DMS114 treated with DMSO at 0.1 percent for 48 hours (cell line): ENCODE results near the gene TNFRSF13B.
"Not testable (repeated sequence)": the region's sequence is repeated elsewhere in the genome, so short reads cannot be mapped to it uniquely, and the experiment has no call there.

Experiments
- DNase-seq: peaks from one replicate; lab custom pipeline; 2025; ENCODE audit not compliant: unreplicated experiment; lab: John Stamatoyannopoulos, UW

TNFRSF13B gene

GRCh38 chr17:16971458-16972338 is at the start of gene TNFRSF13B:
TNFRSF13B (minus strand) TSS chr17:16972118; CDS start chr17:16972075, 43 bp downstream.
- DNase-seq: no peak

GRCh38 chr17:17021194-17021863 is 49.4 kb upstream of the TNFRSF13B start:
- DNase-seq: no peak

GRCh38 chr17:17020821-17021193 is 48.9 kb upstream of the TNFRSF13B start:
- DNase-seq: no peak

GRCh38 chr17:17019891-17020456 is 48.1 kb upstream of the TNFRSF13B start:
- no peak for DNase-seq

- no peak for DNase-seq
Measured at GRCh38 chr17:17019430-17019762, 47.5 kb upstream of the TNFRSF13B start.

GRCh38 chr17:17018612-17019429 is 46.9 kb upstream of the TNFRSF13B start:
- no peak for DNase-seq

GRCh38 chr17:17018021-17018441 is 46.1 kb upstream of the TNFRSF13B start:
- DNase-seq: no peak

- DNase-seq: no peak
Measured at GRCh38 chr17:17017343-17018014, 45.6 kb upstream of the TNFRSF13B start.

GRCh38 chr17:17016199-17017197 is 44.6 kb upstream of the TNFRSF13B start:
- not testable (repeated sequence) for DNase-seq

GRCh38 chr17:17015230-17015629 is 43.3 kb upstream of the TNFRSF13B start:
- DNase-seq: no peak

- not testable (repeated sequence) for DNase-seq
Measured at GRCh38 chr17:17014748-17015124, 42.8 kb upstream of the TNFRSF13B start.

- not testable (repeated sequence) for DNase-seq
Measured at GRCh38 chr17:17013828-17014747, 42.2 kb upstream of the TNFRSF13B start.

GRCh38 chr17:17011043-17011907 is 39.4 kb upstream of the TNFRSF13B start:
- not testable (repeated sequence) for DNase-seq

GRCh38 chr17:17010545-17011034 is 38.7 kb upstream of the TNFRSF13B start:
- DNase-seq: not testable (repeated sequence)

- DNase-seq: not testable (repeated sequence)
Measured at GRCh38 chr17:17009972-17010371, 38.1 kb upstream of the TNFRSF13B start.

- not testable (repeated sequence) for DNase-seq
Measured at GRCh38 chr17:17008621-17009397, 36.9 kb upstream of the TNFRSF13B start.
